DMS 273 (cell line): ENCODE data around the gene COX8C.
"Not testable (repeated sequence)": the region's sequence is repeated elsewhere in the genome, so short reads cannot be mapped to it uniquely, and the experiment has no call there.

Experiments used
- DNase-seq: peaks from one replicate; lab custom pipeline; 2025; ENCODE audit not compliant: unreplicated experiment; lab: John Stamatoyannopoulos, UW

The COX8C gene

DNA sequence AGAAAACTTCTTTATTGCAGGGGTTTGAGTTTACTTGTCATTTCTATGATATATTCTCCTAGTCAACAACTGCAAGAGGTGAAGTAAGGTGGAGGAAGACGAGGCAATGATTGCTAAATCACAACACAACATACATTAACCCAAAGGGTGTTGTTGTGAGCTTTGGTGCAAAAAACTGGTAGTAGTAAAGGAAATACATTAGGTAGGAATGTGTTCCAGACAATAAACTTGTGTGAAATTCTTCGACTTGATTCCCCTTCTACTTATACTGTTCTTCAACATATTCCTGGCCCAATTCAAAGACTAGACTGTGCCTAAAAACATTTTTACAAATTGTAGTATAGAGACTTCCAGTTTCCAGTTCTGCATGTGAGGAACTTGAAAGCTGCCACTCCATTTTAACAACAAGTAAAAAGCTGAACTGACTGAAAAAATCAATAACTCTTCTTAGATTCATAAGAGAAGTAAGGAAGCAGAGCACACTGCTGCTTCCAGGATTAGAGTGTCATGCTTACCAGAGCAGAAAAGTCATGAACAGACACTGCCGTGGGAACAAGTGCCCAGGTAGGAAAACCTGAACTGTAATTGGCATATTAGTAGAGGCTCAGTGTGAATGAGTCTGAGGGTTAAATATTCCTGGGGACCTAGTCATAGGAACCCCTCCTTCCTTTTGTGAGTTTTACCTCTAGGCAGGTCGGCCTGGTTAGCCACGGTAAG, 22.2 kb downstream of the COX8C start:
- no peak for DNase-seq

DNA sequence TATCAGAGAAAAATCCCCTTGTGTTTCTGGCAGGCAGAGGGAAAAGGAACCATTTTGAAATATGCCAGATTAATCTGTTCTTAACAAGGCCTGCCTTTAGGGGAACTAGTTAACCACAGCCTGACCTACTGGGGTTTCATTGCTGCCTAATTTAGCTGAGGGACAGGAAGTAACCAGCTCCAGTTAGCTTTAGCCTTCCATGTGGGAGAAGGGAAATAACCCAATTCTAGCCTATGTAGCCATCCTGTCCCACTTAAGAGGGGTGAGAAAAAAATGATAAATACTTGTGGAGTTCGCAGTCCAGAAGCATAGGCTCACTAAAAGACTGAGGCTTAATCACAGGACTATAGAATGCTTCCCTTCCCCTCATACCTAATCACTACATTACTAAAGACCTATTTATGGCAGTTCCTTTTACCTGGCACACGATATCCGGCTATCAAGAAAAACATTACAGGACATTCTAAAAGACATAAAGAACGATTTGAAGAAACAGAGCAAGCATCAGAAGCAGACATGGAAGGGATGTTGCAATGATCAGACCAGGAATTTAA, 22.8 kb downstream of the COX8C start:
- DNase-seq, result no peak

GRCh38 chr14:93375673-93376156, 28.7 kb downstream of the COX8C start:
- DNase-seq, result no peak

DNA sequence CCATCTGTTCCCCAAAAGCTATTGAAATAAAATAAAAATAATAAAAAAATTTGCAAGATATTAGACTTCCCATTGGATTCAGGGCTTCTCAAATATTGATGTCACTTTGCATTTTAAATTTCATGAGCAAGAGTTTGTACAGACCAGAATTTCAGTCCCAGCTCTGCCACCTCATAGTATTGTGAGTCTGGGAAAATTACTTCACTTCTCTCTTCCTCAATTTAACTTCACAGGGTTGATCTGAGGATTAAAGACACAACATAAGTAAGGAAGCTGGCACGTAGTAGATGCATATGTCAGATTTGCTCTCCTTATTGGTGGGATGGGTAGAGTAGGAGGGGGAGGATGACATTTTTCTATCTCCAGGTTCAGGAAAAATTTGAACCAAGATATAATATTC, 32.8 kb downstream of the COX8C start:
- DNase-seq, result no peak

DNA sequence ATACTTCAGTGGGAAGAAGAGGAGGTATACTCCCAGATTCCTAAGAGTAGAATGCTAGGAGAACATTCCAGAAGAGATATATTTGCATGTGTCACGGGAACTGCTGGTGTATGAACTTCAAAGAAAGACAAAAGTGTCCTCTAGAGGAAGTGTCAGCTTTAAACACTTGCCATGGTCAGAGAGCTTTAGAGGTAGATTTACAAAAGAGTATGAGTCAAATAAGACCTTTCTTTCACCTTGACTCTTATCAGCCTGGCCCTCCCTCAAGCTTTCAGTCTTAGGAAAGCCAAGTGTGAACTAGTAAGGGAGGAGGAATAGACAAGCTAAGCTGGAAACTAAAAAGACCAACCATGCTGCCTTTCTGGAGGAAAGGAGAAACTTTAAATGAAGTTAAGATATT, 34.7 kb downstream of the COX8C start:
- no peak for DNase-seq

DNA sequence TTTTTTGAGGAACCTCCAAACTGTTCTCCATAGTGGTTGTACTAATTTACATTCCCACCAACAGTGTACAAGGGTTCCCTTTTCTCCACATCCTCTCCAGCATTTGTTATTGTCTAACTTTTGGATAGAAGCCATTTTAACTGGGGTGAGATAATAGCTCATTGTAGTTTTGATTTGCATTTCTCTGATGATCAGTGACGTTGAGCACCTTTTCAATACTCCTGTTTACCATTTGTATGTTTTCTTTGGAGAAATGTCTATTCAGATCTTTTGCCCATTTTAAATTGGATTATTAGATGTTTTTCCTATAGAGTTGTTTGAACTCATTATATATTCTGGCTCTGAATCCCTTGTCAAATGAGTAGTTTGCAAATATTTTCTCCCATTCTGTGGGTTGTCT, 37.3 kb downstream of the COX8C start:
- DNase-seq, result not testable (repeated sequence)

GRCh38 chr14:93395231-93395630, 48.2 kb downstream of the COX8C start:
- no peak for DNase-seq

DNA sequence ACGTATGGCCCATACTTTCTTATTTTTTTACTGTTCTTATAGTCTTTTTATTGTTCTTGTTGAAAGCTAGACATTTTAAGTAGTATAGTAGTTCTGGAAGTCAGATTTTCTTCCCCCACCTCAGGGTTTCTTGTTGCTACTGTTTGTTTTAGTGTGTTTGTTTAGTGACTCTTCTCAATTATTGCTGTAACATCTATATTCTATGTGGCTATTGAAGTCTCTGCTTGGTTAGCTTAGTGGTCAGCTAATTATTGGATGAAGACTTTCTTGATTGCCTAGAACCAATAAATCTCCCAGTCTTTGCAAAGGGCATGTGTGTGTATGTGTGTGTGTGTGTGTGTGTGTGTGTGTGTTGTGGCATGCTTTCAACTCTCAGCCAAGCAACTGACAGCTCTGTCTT, 49.5 kb downstream of the COX8C start:
- DNase-seq, result no peak
